ENCODE data around the gene DCAF4. TPM values are rescaled to one million over a fixed set of nuclear protein-coding genes. Genes with fewer than 3 reads are reported as not detected.
"Not testable (repeated sequence)": the region's sequence is repeated elsewhere in the genome, so short reads cannot be mapped to it uniquely, and the experiment has no call there.

Gene DCAF4
- polyA plus RNA-seq, 1 of the 3 experiments (the other 2 are of a cell fraction), result 17.9 TPM

DNA sequence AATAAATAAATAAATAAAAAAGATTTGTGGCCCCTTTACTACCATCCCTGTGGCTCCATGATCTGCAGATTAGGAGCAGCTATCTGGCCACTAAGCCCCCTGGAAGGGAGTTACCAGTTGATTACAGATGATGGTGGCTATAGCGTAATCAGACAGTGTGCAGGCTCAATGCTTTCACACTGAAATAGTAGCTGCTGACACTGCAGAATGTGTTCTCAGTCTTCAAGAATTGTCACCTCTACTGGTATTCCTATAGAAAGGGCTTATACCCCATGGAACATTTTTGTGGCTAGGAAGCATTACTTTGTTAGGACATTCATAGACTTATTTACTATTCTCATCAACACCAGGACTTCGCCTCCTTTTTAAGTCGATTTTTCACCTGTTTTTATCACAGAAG lies 30.9 kb downstream of the DCAF4 start:
- CTCF ChIA-PET, result interaction anchor here (0.7 to 3.4 kb wide), 4 partner anchors 9 to 444 kb away, joined by 3 to 30 read pairs (median 9); no protein-coding TSS in a partner anchor
- TF ChIP-seq FOXJ3 (CRISPR knock-in tag; IDR thresholded peaks at IDR 0.05), result no peak
- TF ChIP-seq TCF12 (IDR thresholded peaks at IDR 0.05), result no peak
- TF ChIP-seq PBX3 (IDR thresholded peaks at IDR 0.05), result no peak
- no peak for TF ChIP-seq RCOR1 (IDR thresholded peaks at IDR 0.05; ENCODE audit: low read length)
- POLR2A ChIA-PET, result no interaction called here

DNA sequence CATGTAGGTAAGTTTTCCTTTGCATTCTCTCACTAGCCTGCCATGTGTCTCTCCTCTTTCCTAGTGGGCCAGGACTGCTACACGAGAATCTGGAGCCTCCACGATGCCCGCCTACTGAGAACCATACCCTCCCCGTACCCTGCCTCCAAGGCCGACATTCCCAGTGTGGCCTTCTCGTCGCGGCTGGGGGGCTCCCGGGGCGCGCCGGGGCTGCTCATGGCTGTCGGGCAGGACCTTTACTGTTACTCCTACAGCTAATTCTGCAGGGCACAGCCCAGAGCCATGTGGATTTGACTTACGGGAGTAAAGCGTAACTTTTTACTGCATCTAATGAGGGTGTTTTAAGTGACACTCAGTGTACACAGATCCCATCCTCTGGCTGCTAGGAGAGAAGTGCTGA lies 32.3 kb downstream of the DCAF4 start:
- no peak overlapping the region for H3K9ac ChIP-seq
- 95% methylated on average over 10 of the region's 15 CpGs for WGBS (ENCODE audit: low lambda C conversion rate)
- H2AFZ ChIP-seq (ENCODE audit: low read depth), result no peak overlapping the region
- DNase-seq, result no peak
- no peaks in the 10 kb centered on the region for H3K79me2 ChIP-seq (ENCODE audit: insufficient read depth)
- CTCF ChIA-PET, result interaction anchor here (1.1 to 3.4 kb wide), 4 partner anchors 10 to 444 kb away, joined by 3 to 30 read pairs (median 7); no protein-coding TSS in a partner anchor
- no peak overlapping the region for H3K4me2 ChIP-seq
- no peaks in the 10 kb centered on the region for H3K9me2 ChIP-seq
- peaks cover 11 to 16% of the 10 kb centered on the region in 2 experiments for H3K36me3 ChIP-seq (replicated peaks in 1 of 2; ENCODE audit: control insufficient read depth in 1 of 2, insufficient read depth in 2 of 2, low read length in 1 of 2)
- POLR2A ChIA-PET, result no interaction called here
- H4K20me1 ChIP-seq (ENCODE audit: insufficient read depth), result no peaks in the 10 kb centered on the region
- no peak overlapping the region for H3K27ac ChIP-seq (ENCODE audit: low read depth in 2 of 2, low read length in 1 of 2)
- H3K27me3 ChIP-seq (ENCODE audit: insufficient read depth), result no peaks in the 10 kb centered on the region
- no peak for TF ChIP-seq USF2 (IDR thresholded peaks at IDR 0.05; ENCODE audit: borderline replicate concordance, low read depth, low read length)
- no peak for TF ChIP-seq GATA2 (CRISPR knock-in tag; IDR thresholded peaks at IDR 0.05)
- no peak for TF ChIP-seq CTCF (IDR thresholded peaks at IDR 0.05)
- TF ChIP-seq TEAD4 (IDR thresholded peaks at IDR 0.05; ENCODE audit: borderline replicate concordance, insufficient read depth), result no peak
- no peak for TF ChIP-seq RCOR1 (IDR thresholded peaks at IDR 0.05; ENCODE audit: low read length)
- no peak for TF ChIP-seq PBX3 (IDR thresholded peaks at IDR 0.05)
- TF ChIP-seq YY1 (IDR thresholded peaks at IDR 0.05; ENCODE audit: low read depth), result no peak
- no peak for TF ChIP-seq CHD2 (IDR thresholded peaks at IDR 0.05; ENCODE audit: low read length, partially characterized antibody)
- TF ChIP-seq TAF1 (IDR thresholded peaks at IDR 0.05; ENCODE audit: borderline replicate concordance, low read depth, low read length), result no peak
- TF ChIP-seq MAX (IDR thresholded peaks at IDR 0.05; ENCODE audit: low read depth), result no peak
- TF ChIP-seq SMC3 (IDR thresholded peaks at IDR 0.05; ENCODE audit: low read depth, low read length), result no peak
- no peak for TF ChIP-seq NFIC (IDR thresholded peaks at IDR 0.05; ENCODE audit: borderline replicate concordance)
- no peak for TF ChIP-seq NRF1 (IDR thresholded peaks at IDR 0.05; ENCODE audit: low read depth, low read length)
- no peak for TF ChIP-seq POLR2AphosphoS5 (IDR thresholded peaks at IDR 0.05; ENCODE audit: low read depth, low read length)
- H3K9me3 ChIP-seq, result no peaks in the 10 kb centered on the region
- H3F3A ChIP-seq (replicated peaks; ENCODE audit: insufficient read depth), result peaks cover 8% of the 10 kb centered on the region
- H3K4me1 ChIP-seq (ENCODE audit: control insufficient read depth in 1 of 2, insufficient read depth in 2 of 2, low read depth in 1 of 2, low read length in 1 of 2), result no peaks in the 10 kb centered on the region
- no peak overlapping the region for H3K4me3 ChIP-seq (ENCODE audit: low read depth in 2 of 2, low read length in 1 of 2)

More for the DNA sequence above, 30.9 kb downstream of the DCAF4 start:
- Histone ChIP-seq H2AFZ (ENCODE audit: low read depth) (no peak overlapping the region), H3K9me2 (no peaks in the 10 kb centered on the region), H3K79me2 (ENCODE audit: insufficient read depth) (no peaks in the 10 kb centered on the region), H3K27me3 (ENCODE audit: insufficient read depth) (no peaks in the 10 kb centered on the region), H4K20me1 (ENCODE audit: insufficient read depth) (no peaks in the 10 kb centered on the region), H3K36me3 (replicated peaks in 1 of 2; ENCODE audit: control insufficient read depth in 1 of 2, insufficient read depth in 2 of 2, low read length in 1 of 2) (peaks cover 11 to 22% of the 10 kb centered on the region in 2 experiments), H3K9me3 (no peaks in the 10 kb centered on the region), H3K27ac (ENCODE audit: low read depth in 2 of 2, low read length in 1 of 2) (no peak overlapping the region), H3K9ac (no peak overlapping the region), H3F3A (replicated peaks; ENCODE audit: insufficient read depth) (peaks cover 3% of the 10 kb centered on the region), H3K4me1 (ENCODE audit: control insufficient read depth in 1 of 2, insufficient read depth in 2 of 2, low read depth in 1 of 2, low read length in 1 of 2) (no peaks in the 10 kb centered on the region), H3K4me2 (no peak overlapping the region), H3K4me3 (ENCODE audit: low read depth in 2 of 2, low read length in 1 of 2) (no peak overlapping the region)
- 88% methylated on average over 3 of the region's 3 CpGs for WGBS (ENCODE audit: low lambda C conversion rate)
- no peak for DNase-seq

- 95% methylated on average over 4 of the region's 4 CpGs for WGBS (ENCODE audit: low lambda C conversion rate)
- POLR2A ChIA-PET; H3K9me3 ChIP-seq; H3K27ac ChIP-seq (ENCODE audit: low read depth in 2 of 2, low read length in 1 of 2); H3K9ac ChIP-seq; H3K36me3 ChIP-seq (replicated peaks in 1 of 2; ENCODE audit: control insufficient read depth in 1 of 2, insufficient read depth in 2 of 2, low read length in 1 of 2); H3K4me1 ChIP-seq (ENCODE audit: control insufficient read depth in 1 of 2, insufficient read depth in 2 of 2, low read depth in 1 of 2, low read length in 1 of 2); H2AFZ ChIP-seq (ENCODE audit: low read depth); H3F3A ChIP-seq (replicated peaks; ENCODE audit: insufficient read depth); H3K9me2 ChIP-seq; H3K79me2 ChIP-seq (ENCODE audit: insufficient read depth); H4K20me1 ChIP-seq (ENCODE audit: insufficient read depth); H3K27me3 ChIP-seq (ENCODE audit: insufficient read depth); DNase-seq; H3K4me2 ChIP-seq; H3K4me3 ChIP-seq (ENCODE audit: low read depth in 2 of 2, low read length in 1 of 2): not testable (repeated sequence)
- CTCF ChIA-PET, result interaction anchor here (0.9 to 4.6 kb wide), 4 partner anchors 9 to 447 kb away, joined by 3 to 25 read pairs (median 7); no protein-coding TSS in a partner anchor
These were observed 34.8 kb downstream of the DCAF4 start for GRCh38 chr14:72961016-72961415.
